OCI-LY7 (cell line): ENCODE measurements around the gene LHFPL6.

Experiments
- CTCF ChIP-seq: fragments of 200-600 bp; sonication (generic); conservative IDR thresholded peaks from 2 replicates; pipeline ENCODE4 v1.5.1; 2014; ENCODE audit warnings: mild to moderate bottlenecking, antibody characterized with exemption, low read length, moderate library complexity, mixed read lengths
- EZH2phosphoT487 ChIP-seq: fragments of 200-600 bp; sonication (generic); IDR thresholded peaks from 2 replicates; pipeline ENCODE4 v1.6.1; 2018; ENCODE audit warnings: low read depth, borderline replicate concordance, mild to moderate bottlenecking, mixed run types, antibody characterized with exemption, low read length, moderate library complexity, mixed read lengths

GRCh38 chr13:39509616-39510315 lies 93.2 kb downstream of the LHFPL6 start:
- TF ChIP-seq CTCF (no peak), EZH2phosphoT487 (no peak)
